Kidney (tissue), 14 donors: ENCODE measurements around the gene TMEM209. TPM values are rescaled to one million over a fixed set of nuclear protein-coding genes. Genes with fewer than 3 reads are reported as not detected.

Source experiments
- DNase-seq, 5 donors: peaks; one replicate each; pipeline ENCODE4 v3.0.0-alpha.2; 2013 to 2020
- FAIRE-seq: peaks from 2 replicates; lab custom pipeline; 2012; peaks lifted over from hg19 to GRCh38; lab: Jason Lieb, UNC
- H3K27ac ChIP-seq, 2 donors: one replicate each; pipeline ENCODE4 v1.7.0; 2013; ENCODE audit warnings: low read depth in 2 of 2, low read length in 2 of 2, inconsistent platforms in 1 of 2
- H3K27me3 ChIP-seq: one replicate; pipeline ENCODE4 v1.7.1; 2013; ENCODE audit warnings: low read length, inconsistent platforms; ENCODE audit not compliant: control insufficient read depth, insufficient read depth
- H3K36me3 ChIP-seq, 3 donors: one replicate each; pipeline versions ENCODE4 v1.7.0 to v1.7.1; 2013; ENCODE audit warnings: low read length in 3 of 3, control low read depth in 1 of 3, inconsistent platforms in 1 of 3; ENCODE audit not compliant: insufficient read depth in 3 of 3, control insufficient read depth in 2 of 3
- H3K4me1 ChIP-seq, 3 donors: one replicate each; pipeline versions ENCODE4 v1.7.0 to v1.7.1; 2013; ENCODE audit warnings: low read length in 3 of 3, inconsistent platforms in 1 of 3, low read depth in 1 of 3; ENCODE audit not compliant: control insufficient read depth in 2 of 3, insufficient read depth in 2 of 3
- H3K4me3 ChIP-seq, 3 donors: one replicate each; pipeline versions ENCODE4 v1.7.0 to v1.8.1; 2013; ENCODE audit warnings: low read length in 3 of 3, control low read depth in 1 of 3, inconsistent platforms in 1 of 3
- H3K9ac ChIP-seq, 3 donors: one replicate each; pipeline versions ENCODE4 v1.7.0 to v1.7.1; 2013; ENCODE audit warnings: low read length in 3 of 3, control low read depth in 1 of 3, inconsistent platforms in 1 of 3
- H3K9me3 ChIP-seq, 3 donors: one replicate each; pipeline versions ENCODE4 v1.7.0 to v1.7.1; 2013; ENCODE audit warnings: low read length in 3 of 3, control low read depth in 1 of 3, inconsistent platforms in 1 of 3; ENCODE audit not compliant: control insufficient read depth in 2 of 3, insufficient read depth in 1 of 3
- CTCF ChIP-seq: IDR thresholded peaks from 3 replicates; pipeline ENCODE4 v1.5.1; 2012; ENCODE audit warnings: mild to moderate bottlenecking, moderate library complexity, borderline replicate concordance; ENCODE audit not compliant: insufficient read depth; ENCODE audit errors: extremely low read depth
- intact Hi-C: fragments of 100-400 bp; cut with DNase I; formaldehyde crosslinking; loops from one replicate; pipeline ENCODE4 v1.11.1; 2022
- polyA plus RNA-seq: library from polyadenylated mRNA; stranded (reverse); fragments of 350-450 nt; fragmentation: Illumina TruSeq; extraction: RNeasy Lipid Tissue Mini Kit (QIAGEN cat#74804); gene quantifications from one replicate; pipeline ENCODE4 v1.2.3, GENCODE V29; 2014; ENCODE audit warnings: low read depth, low replicate concordance; ENCODE audit not compliant: insufficient read depth
- total RNA-seq: library from RNA; stranded (reverse); fragmentation: NEBNext Ultra II Directional; extraction: Animal tissue kit (Norgen Biotek cat#: 25700); gene quantifications from one replicate; pipeline ENCODE4 v1.2.1, GENCODE V29; 2021
- donor health status: control.
- donor health status: control.
- donor health status: control.
- donor health status: control.
- donor health status: control.
- donor health status: DM: yes; HTN: yes; CAD: no.
- donor health status: Normal renal cell carcinoma (clear cell type).

TMEM209 gene
- total and polyA plus RNA-seq, 2 donors from 2014 or later = 4.3 to 29.0 TPM

GRCh38 chr7:130218806-130219620 lies 13.8 kb upstream of the TMEM209 start:
- intact Hi-C loops = no loop called here
- H3K9me3 ChIP-seq = no peaks in the 10 kb centered on the region
- FAIRE-seq (no peak), DNase-seq (no peak)
- no peak for TF ChIP-seq CTCF
- no peak overlapping the region for H3K9ac ChIP-seq
- no peak overlapping the region for H3K27ac ChIP-seq
- H3K4me1 ChIP-seq = no peaks in the 10 kb centered on the region
- no peaks in the 10 kb centered on the region for H3K27me3 ChIP-seq
- no peaks in the 10 kb centered on the region for H3K36me3 ChIP-seq
- H3K4me3 ChIP-seq = no peak overlapping the region

- Histone ChIP-seq H3K9ac (no peak overlapping the region), H3K4me1 (no peaks in the 10 kb centered on the region), H3K4me3 (no peak overlapping the region), H3K9me3 (no peaks in the 10 kb centered on the region), H3K27me3 (no peaks in the 10 kb centered on the region), H3K36me3 (no peaks in the 10 kb centered on the region), H3K27ac (no peak overlapping the region)
- FAIRE-seq = no peak
- no peak for TF ChIP-seq CTCF
- DNase-seq = no peak
- intact Hi-C loops = no loop called here
These were observed 11.5 kb upstream of the TMEM209 start for GRCh38 chr7:130216750-130217149.

- no peak overlapping the region for H3K27ac ChIP-seq
- no peaks in the 10 kb centered on the region for H3K4me1 ChIP-seq
- no peak for TF ChIP-seq CTCF
- no peak for DNase-seq
- no peaks in the 10 kb centered on the region for H3K9me3 ChIP-seq
- H3K9ac ChIP-seq = no peak overlapping the region
- H3K27me3 ChIP-seq = no peaks in the 10 kb centered on the region
- H3K36me3 ChIP-seq = no peaks in the 10 kb centered on the region
- no peak overlapping the region for H3K4me3 ChIP-seq
- intact Hi-C loops = no loop called here
- no peak for FAIRE-seq
These were observed 10.8 kb upstream of the TMEM209 start for GRCh38 chr7:130216025-130216424.
